ENCODE data around the gene CATSPERD. TPM values are rescaled to one million over a fixed set of nuclear protein-coding genes. Genes with fewer than 3 reads are reported as not detected.

CATSPERD gene
- total and polyA plus RNA-seq, 2 of the 4 experiments (the other 2 are of a cell fraction), result not detected

DNA sequence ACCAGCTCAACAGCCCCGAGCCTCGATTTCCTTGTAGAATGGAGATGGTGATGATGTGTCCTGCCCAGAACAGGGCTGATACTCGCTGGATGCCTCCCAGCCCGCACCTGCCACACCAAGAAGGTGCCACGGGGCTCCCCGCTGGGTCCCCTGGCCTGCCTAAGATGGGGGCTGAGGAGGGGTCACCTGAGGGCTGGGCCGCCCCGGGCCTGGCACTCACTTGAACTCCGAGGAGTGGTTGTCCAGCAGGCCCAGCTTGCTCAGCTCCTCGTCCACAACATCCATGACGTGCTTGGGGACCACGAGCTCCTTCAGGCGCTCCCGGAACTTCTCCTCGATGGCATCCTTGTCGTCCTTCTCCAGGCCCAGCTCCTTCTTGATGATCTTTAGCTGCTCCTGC lies 14.9 kb upstream of the CATSPERD start:
- Histone ChIP-seq H3K27me3 (ENCODE audit: control insufficient read depth, insufficient read depth, low read length) (no peaks in the 10 kb centered on the region), H2AK5ac (ENCODE audit: low read depth, low read length) (no peak overlapping the region), H4K5ac (ENCODE audit: low read depth, low read length) (no peak overlapping the region), H4K20me1 (ENCODE audit: insufficient read depth, low read length) (peaks cover 24% of the 10 kb centered on the region), H2BK5ac (ENCODE audit: low read depth, low read length, poor library complexity, severe bottlenecking) (no peak overlapping the region), H3K14ac (replicated peaks; ENCODE audit: low read depth, low read length) (no peak overlapping the region), H4K91ac (ENCODE audit: insufficient read depth, low read depth, low read length) (no peak overlapping the region), H3K23ac (ENCODE audit: low read depth, low read length) (no peak overlapping the region), H3K4me2 (ENCODE audit: low read depth, low read length) (no peak overlapping the region), H3K79me1 (ENCODE audit: low read depth in 1 of 2, low read length in 2 of 2) (peaks cover 6 to 39% of the 10 kb centered on the region in 2 experiments; a peak in 3 of 4 replicates), H2BK15ac (ENCODE audit: low read depth, low read length) (no peak overlapping the region), H3K4me3 (ENCODE audit: insufficient read depth, low read depth, low read length) (no peak overlapping the region), H3K4me1 (ENCODE audit: control insufficient read depth, insufficient read depth, low read length) (0 out of 2 replicates have a peak, but pooled peaks cover 2% of the 10 kb centered on the region), H4K8ac (ENCODE audit: low read depth in 2 of 2, low read length in 2 of 2) (no peak overlapping the region), H2AFZ (replicated peaks; ENCODE audit: low read length, poor library complexity) (no peak overlapping the region), H2BK120ac (ENCODE audit: low read depth, low read length) (no peak overlapping the region), H2BK20ac (ENCODE audit: low read depth, low read length) (no peak overlapping the region), H3K9ac (ENCODE audit: low read depth, low read length) (no peak overlapping the region), H3K9me1 (ENCODE audit: insufficient read depth, low read length) (0 out of 2 replicates have a peak, but pooled peaks cover 6% of the 10 kb centered on the region), H3K18ac (ENCODE audit: low read depth, low read length) (no peak overlapping the region), H3K56ac (ENCODE audit: extremely low read depth, insufficient read depth, low read length) (no peak overlapping the region), H3K4ac (ENCODE audit: low read depth, low read length) (no peak overlapping the region), H3K27ac (ENCODE audit: insufficient read depth, low read length) (no peak overlapping the region), H3K9me3 (ENCODE audit: control insufficient read depth, insufficient read depth, low read length) (no peaks in the 10 kb centered on the region), H3K36me3 (ENCODE audit: control insufficient read depth, insufficient read depth, low read length) (peaks cover 60% of the 10 kb centered on the region), H2AK9ac (replicated peaks; ENCODE audit: low read depth, low read length, poor library complexity) (no peak overlapping the region)
- no peak for DNase-seq
- ChIA-PET CTCF (interaction anchor here (1.0 kb wide), 1 partner anchor 16 kb away, joined by 5 read pairs; the partner anchor contains the start of gene RPL36), POLR2A (ENCODE audit: unreplicated experiment) (no interaction called here)
- TF ChIP-seq, protein P1, sequence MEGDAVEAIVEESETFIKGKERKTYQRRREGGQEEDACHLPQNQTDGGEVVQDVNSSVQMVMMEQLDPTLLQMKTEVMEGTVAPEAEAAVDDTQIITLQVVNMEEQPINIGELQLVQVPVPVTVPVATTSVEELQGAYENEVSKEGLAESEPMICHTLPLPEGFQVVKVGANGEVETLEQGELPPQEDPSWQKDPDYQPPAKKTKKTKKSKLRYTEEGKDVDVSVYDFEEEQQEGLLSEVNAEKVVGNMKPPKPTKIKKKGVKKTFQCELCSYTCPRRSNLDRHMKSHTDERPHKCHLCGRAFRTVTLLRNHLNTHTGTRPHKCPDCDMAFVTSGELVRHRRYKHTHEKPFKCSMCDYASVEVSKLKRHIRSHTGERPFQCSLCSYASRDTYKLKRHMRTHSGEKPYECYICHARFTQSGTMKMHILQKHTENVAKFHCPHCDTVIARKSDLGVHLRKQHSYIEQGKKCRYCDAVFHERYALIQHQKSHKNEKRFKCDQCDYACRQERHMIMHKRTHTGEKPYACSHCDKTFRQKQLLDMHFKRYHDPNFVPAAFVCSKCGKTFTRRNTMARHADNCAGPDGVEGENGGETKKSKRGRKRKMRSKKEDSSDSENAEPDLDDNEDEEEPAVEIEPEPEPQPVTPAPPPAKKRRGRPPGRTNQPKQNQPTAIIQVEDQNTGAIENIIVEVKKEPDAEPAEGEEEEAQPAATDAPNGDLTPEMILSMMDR (conservative IDR thresholded peaks at IDR 0.05; ENCODE audit: low read depth, low read length), result no peak
- no peak for TF ChIP-seq SMC3 (IDR thresholded peaks at IDR 0.05; ENCODE audit: low read depth, low read length)
- no peak for TF ChIP-seq CEBPB (IDR thresholded peaks at IDR 0.05; ENCODE audit: low read depth, low read length)
- no peak for TF ChIP-seq MXI1 (IDR thresholded peaks at IDR 0.05; ENCODE audit: borderline replicate concordance, low read depth, low read length)
- TF ChIP-seq BHLHE40 (IDR thresholded peaks at IDR 0.05; ENCODE audit: low read depth, low read length), result no peak
- TF ChIP-seq CHD1 (IDR thresholded peaks at IDR 0.05; ENCODE audit: low read depth, low read length), result no peak
- TF ChIP-seq, protein P2, sequence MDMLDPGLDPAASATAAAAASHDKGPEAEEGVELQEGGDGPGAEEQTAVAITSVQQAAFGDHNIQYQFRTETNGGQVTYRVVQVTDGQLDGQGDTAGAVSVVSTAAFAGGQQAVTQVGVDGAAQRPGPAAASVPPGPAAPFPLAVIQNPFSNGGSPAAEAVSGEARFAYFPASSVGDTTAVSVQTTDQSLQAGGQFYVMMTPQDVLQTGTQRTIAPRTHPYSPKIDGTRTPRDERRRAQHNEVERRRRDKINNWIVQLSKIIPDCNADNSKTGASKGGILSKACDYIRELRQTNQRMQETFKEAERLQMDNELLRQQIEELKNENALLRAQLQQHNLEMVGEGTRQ (IDR thresholded peaks at IDR 0.05; ENCODE audit: low read depth, low read length), result no peak
- TF ChIP-seq MAFK (IDR thresholded peaks at IDR 0.05; ENCODE audit: low read depth, low read length), result no peak
- no peak for TF ChIP-seq FOS (IDR thresholded peaks at IDR 0.05; ENCODE audit: low read depth, low read length)
- 100% methylated on average over 5 of the region's 16 CpGs; no CpG with 5 or more reads in 1 of the 2 experiments for WGBS, 2 experiments (ENCODE audit: extremely low coverage in 2 of 2, insufficient read length in 1 of 2)
- dilution Hi-C loops (cut with HindIII; ENCODE audit: low sequenced_read_pairs, unreplicated experiment), result no loop called here
- intact Hi-C loops (cut with micrococcal nuclease), result no loop called here
- in situ Hi-C loops (cut with MboI; ENCODE audit: low sequenced_read_pairs), result no loop called here
- no TSS peak for BruUV-seq (replicated peaks)
- no peak for ATAC-seq (ENCODE audit: low read depth)
